BLaER1 (cell line): ENCODE measurements around the gene LRRC8C.

ENCODE experiments used
- H3K27ac ChIP-seq: shearing (Covaris generic); formaldehyde crosslinking; 2 replicates; pipeline ENCODE4 v1.8.1; 2022
- H3K27me3 ChIP-seq: shearing (Covaris generic); formaldehyde crosslinking; 2 replicates; pipeline ENCODE4 v1.8.1; 2022
- H3K36me3 ChIP-seq: shearing (Covaris generic); formaldehyde crosslinking; 2 replicates; pipeline ENCODE4 v1.8.1; 2022
- H3K4me1 ChIP-seq: shearing (Covaris generic); formaldehyde crosslinking; 2 replicates; pipeline ENCODE4 v1.8.1; 2022
- H3K4me2 ChIP-seq: shearing (Covaris generic); formaldehyde crosslinking; 2 replicates; pipeline ENCODE4 v1.8.1; 2022
- H3K4me3 ChIP-seq: shearing (Covaris generic); formaldehyde crosslinking; 2 replicates; pipeline ENCODE4 v1.8.1; 2022
- H3K9ac ChIP-seq: shearing (Covaris generic); formaldehyde crosslinking; 2 replicates; pipeline ENCODE4 v1.8.1; 2022
- H3K9me3 ChIP-seq: shearing (Covaris generic); formaldehyde crosslinking; 2 replicates; pipeline ENCODE4 v1.8.1; 2022
- H4K20me1 ChIP-seq: shearing (Covaris generic); formaldehyde crosslinking; 2 replicates; pipeline ENCODE4 v1.8.1; 2022
- Cebpa-rat ChIP-seq: shearing (Covaris generic); IDR thresholded peaks from 2 replicates; pipeline ENCODE4 v1.8.1; 2022

Gene LRRC8C

GRCh38 chr1:89736937-89737733 is 104.2 kb downstream of the LRRC8C start:
- H3K9ac ChIP-seq: no peak overlapping the region
- TF ChIP-seq Cebpa-rat: no peak
- no peak overlapping the region for H3K4me2 ChIP-seq
- H3K36me3 ChIP-seq: no peaks in the 10 kb centered on the region
- H3K27me3 ChIP-seq: no peaks in the 10 kb centered on the region
- peaks cover 8% of the 10 kb centered on the region; the same call in 1 of the 2 replicates for H3K9me3 ChIP-seq
- H4K20me1 ChIP-seq: no peaks in the 10 kb centered on the region
- H3K4me1 ChIP-seq: 0 out of 2 replicates have a peak, but pooled peaks cover 6% of the 10 kb centered on the region
- H3K4me3 ChIP-seq: no peak overlapping the region
- H3K27ac ChIP-seq: no peak overlapping the region

- no peak for TF ChIP-seq Cebpa-rat
- H4K20me1 ChIP-seq: no peaks in the 10 kb centered on the region
- H3K27me3 ChIP-seq: no peaks in the 10 kb centered on the region
- H3K4me2 ChIP-seq: no peak overlapping the region
- H3K9me3 ChIP-seq: peaks cover 12% of the 10 kb centered on the region; the same call in 1 of the 2 replicates
- no peaks in the 10 kb centered on the region for H3K36me3 ChIP-seq
- no peak overlapping the region for H3K9ac ChIP-seq
- H3K27ac ChIP-seq: no peak overlapping the region
- H3K4me3 ChIP-seq: no peak overlapping the region
- 0 out of 2 replicates have a peak, but pooled peaks cover 6% of the 10 kb centered on the region for H3K4me1 ChIP-seq
These were observed 105.1 kb downstream of the LRRC8C start for GRCh38 chr1:89737985-89738510.

- H3K4me2 ChIP-seq: no peak overlapping the region
- 0 out of 2 replicates have a peak, but pooled peaks cover 6% of the 10 kb centered on the region for H3K4me1 ChIP-seq
- no peaks in the 10 kb centered on the region for H3K27me3 ChIP-seq
- peaks cover 12% of the 10 kb centered on the region; the same call in 1 of the 2 replicates for H3K9me3 ChIP-seq
- no peaks in the 10 kb centered on the region for H4K20me1 ChIP-seq
- H3K9ac ChIP-seq: no peak overlapping the region
- no peak overlapping the region for H3K4me3 ChIP-seq
- no peaks in the 10 kb centered on the region for H3K36me3 ChIP-seq
- H3K27ac ChIP-seq: no peak overlapping the region
- no peak for TF ChIP-seq Cebpa-rat
These were observed 106.3 kb downstream of the LRRC8C start for GRCh38 chr1:89739013-89739843.

- Histone ChIP-seq H3K27ac (no peak overlapping the region), H3K4me2 (no peak overlapping the region)
- no peak for TF ChIP-seq Cebpa-rat
These were observed 106.9 kb downstream of the LRRC8C start for GRCh38 chr1:89739844-89740216.

GRCh38 chr1:89743788-89744187 is 110.9 kb downstream of the LRRC8C start:
- Histone ChIP-seq H4K20me1 (no peaks in the 10 kb centered on the region), H3K27me3 (no peaks in the 10 kb centered on the region), H3K9ac (no peak overlapping the region), H3K4me2 (no peak overlapping the region), H3K4me3 (no peak overlapping the region), H3K4me1 (0 out of 2 replicates have a peak, but pooled peaks cover 6% of the 10 kb centered on the region), H3K36me3 (peaks cover 6% of the 10 kb centered on the region; the same call in 1 of the 2 replicates), H3K9me3 (peaks cover 14% of the 10 kb centered on the region; the same call in 1 of the 2 replicates), H3K27ac (no peak overlapping the region)
- TF ChIP-seq Cebpa-rat: no peak

More at GRCh38 chr1:89739844-89740216, 106.9 kb downstream of the LRRC8C start:
- Histone ChIP-seq H4K20me1 (no peaks in the 10 kb centered on the region), H3K4me3 (no peak overlapping the region), H3K9ac (no peak overlapping the region), H3K36me3 (no peaks in the 10 kb centered on the region), H3K27me3 (no peaks in the 10 kb centered on the region), H3K9me3 (peaks cover 12% of the 10 kb centered on the region; the same call in 1 of the 2 replicates), H3K4me1 (0 out of 2 replicates have a peak, but pooled peaks cover 6% of the 10 kb centered on the region)

GRCh38 chr1:89746424-89747149 is 113.7 kb downstream of the LRRC8C start:
- no peak overlapping the region for H3K9ac ChIP-seq
- H3K9me3 ChIP-seq: peaks cover 12% of the 10 kb centered on the region; the same call in 1 of the 2 replicates

GRCh38 chr1:89753761-89754160 is 120.8 kb downstream of the LRRC8C start:
- Histone ChIP-seq H3K27ac (peak overlapping the region; percentile 19; the same call in 1 of the 2 replicates), H4K20me1 (no peaks in the 10 kb centered on the region), H3K9ac (no peak overlapping the region), H3K36me3 (no peaks in the 10 kb centered on the region), H3K4me3 (no peak overlapping the region), H3K27me3 (no peaks in the 10 kb centered on the region), H3K4me1 (peaks cover 50% of the 10 kb centered on the region), H3K4me2 (0 out of 2 replicates have a peak overlapping the region, but pooled peaks have one; percentile 4), H3K9me3 (peaks cover 11% of the 10 kb centered on the region; the same call in 1 of the 2 replicates)
- TF ChIP-seq Cebpa-rat: no peak

More at GRCh38 chr1:89746424-89747149, 113.7 kb downstream of the LRRC8C start:
- Histone ChIP-seq H4K20me1 (no peaks in the 10 kb centered on the region), H3K4me1 (no peaks in the 10 kb centered on the region), H3K27me3 (no peaks in the 10 kb centered on the region), H3K36me3 (peaks cover 6% of the 10 kb centered on the region; the same call in 1 of the 2 replicates), H3K27ac (no peak overlapping the region), H3K4me3 (no peak overlapping the region), H3K4me2 (no peak overlapping the region)
- TF ChIP-seq Cebpa-rat: no peak

- TF ChIP-seq Cebpa-rat: no peak
- no peaks in the 10 kb centered on the region for H4K20me1 ChIP-seq
- H3K27ac ChIP-seq: 0 out of 2 replicates have a peak overlapping the region, but pooled peaks have one; percentile 19
- no peak overlapping the region for H3K9ac ChIP-seq
- no peak overlapping the region for H3K4me3 ChIP-seq
- H3K4me1 ChIP-seq: peaks cover 58% of the 10 kb centered on the region
- H3K27me3 ChIP-seq: no peaks in the 10 kb centered on the region
- no peaks in the 10 kb centered on the region for H3K36me3 ChIP-seq
- peak overlapping the region; percentile 4; the same call in 1 of the 2 replicates for H3K4me2 ChIP-seq
- H3K9me3 ChIP-seq: peaks cover 11% of the 10 kb centered on the region; the same call in 1 of the 2 replicates
These were observed 121.6 kb downstream of the LRRC8C start for GRCh38 chr1:89754518-89754917.

- Histone ChIP-seq H3K27ac (peak overlapping the region; percentile 89; the same call in 1 of the 2 replicates), H3K4me2 (no peak overlapping the region), H3K9me3 (peaks cover 11% of the 10 kb centered on the region; the same call in 1 of the 2 replicates), H3K27me3 (no peaks in the 10 kb centered on the region), H3K4me1 (peaks cover 68% of the 10 kb centered on the region), H4K20me1 (no peaks in the 10 kb centered on the region), H3K4me3 (no peak overlapping the region), H3K9ac (no peak overlapping the region), H3K36me3 (no peaks in the 10 kb centered on the region)
- no peak for TF ChIP-seq Cebpa-rat
These were observed 122.7 kb downstream of the LRRC8C start for GRCh38 chr1:89755591-89755990.
